Rectal smooth muscle tissue (tissue), 1 donor: ENCODE results near the gene HOTAIR.

ENCODE experiments used
- H3K27ac ChIP-seq: one replicate; pipeline ENCODE4 v1.7.0; 2013; ENCODE audit warnings: low read depth, low read length, inconsistent platforms
- H3K27me3 ChIP-seq: one replicate; pipeline ENCODE4 v1.7.0; 2013; ENCODE audit warnings: low read length; ENCODE audit not compliant: control insufficient read depth, insufficient read depth
- H3K36me3 ChIP-seq: one replicate; pipeline ENCODE4 v1.7.0; 2013; ENCODE audit warnings: low read length; ENCODE audit not compliant: control insufficient read depth, insufficient read depth
- H3K4me1 ChIP-seq: one replicate; pipeline ENCODE4 v1.7.0; 2013; ENCODE audit warnings: low read length; ENCODE audit not compliant: control insufficient read depth, insufficient read depth
- H3K4me3 ChIP-seq: one replicate; pipeline ENCODE4 v1.7.0; 2013; ENCODE audit warnings: low read length
- H3K9ac ChIP-seq: one replicate; pipeline ENCODE4 v1.7.0; 2013; ENCODE audit warnings: low read length

Gene HOTAIR

GRCh38 chr12:53993162-53994008 is 18.6 kb upstream of the HOTAIR start:
- no peaks in the 10 kb centered on the region for H3K36me3 ChIP-seq
- no peaks in the 10 kb centered on the region for H3K4me1 ChIP-seq
- no peak overlapping the region for H3K27ac ChIP-seq
- H3K4me3 ChIP-seq = no peak overlapping the region
- H3K9ac ChIP-seq = no peak overlapping the region
- H3K27me3 ChIP-seq = peaks cover 83% of the 10 kb centered on the region

GRCh38 chr12:53992377-53992889 is 17.7 kb upstream of the HOTAIR start:
- no peak overlapping the region for H3K4me3 ChIP-seq
- H3K4me1 ChIP-seq = no peaks in the 10 kb centered on the region

GRCh38 chr12:53991077-53991460 is 16.3 kb upstream of the HOTAIR start:
- H3K4me1 ChIP-seq = no peaks in the 10 kb centered on the region
- no peak overlapping the region for H3K9ac ChIP-seq
- H3K27ac ChIP-seq = no peak overlapping the region
- H3K36me3 ChIP-seq = no peaks in the 10 kb centered on the region
- H3K27me3 ChIP-seq = peaks cover 78% of the 10 kb centered on the region
- H3K4me3 ChIP-seq = no peak overlapping the region

More at GRCh38 chr12:53992377-53992889, 17.7 kb upstream of the HOTAIR start:
- peaks cover 82% of the 10 kb centered on the region for H3K27me3 ChIP-seq
- H3K27ac ChIP-seq = no peak overlapping the region
- H3K36me3 ChIP-seq = no peaks in the 10 kb centered on the region
- H3K9ac ChIP-seq = no peak overlapping the region

- peaks cover 80% of the 10 kb centered on the region for H3K27me3 ChIP-seq
- H3K4me3 ChIP-seq = no peak overlapping the region
- H3K36me3 ChIP-seq = no peaks in the 10 kb centered on the region
- no peak overlapping the region for H3K27ac ChIP-seq
- no peaks in the 10 kb centered on the region for H3K4me1 ChIP-seq
- no peak overlapping the region for H3K9ac ChIP-seq
These were observed 15.7 kb upstream of the HOTAIR start for GRCh38 chr12:53990311-53991076.

- Histone ChIP-seq H3K9ac (no peak overlapping the region), H3K27me3 (peaks cover 75% of the 10 kb centered on the region), H3K4me1 (peaks cover 3% of the 10 kb centered on the region), H3K36me3 (no peaks in the 10 kb centered on the region), H3K4me3 (no peak overlapping the region), H3K27ac (no peak overlapping the region)
These were observed 14.7 kb upstream of the HOTAIR start for GRCh38 chr12:53989227-53990113.

- peaks cover 75% of the 10 kb centered on the region for H3K27me3 ChIP-seq
- H3K9ac ChIP-seq = no peak overlapping the region
- peaks cover 3% of the 10 kb centered on the region for H3K4me1 ChIP-seq
These were observed 13.9 kb upstream of the HOTAIR start for GRCh38 chr12:53988541-53989226.

GRCh38 chr12:53987787-53988230 is 13.1 kb upstream of the HOTAIR start:
- peaks cover 3% of the 10 kb centered on the region for H3K4me1 ChIP-seq

More at GRCh38 chr12:53988541-53989226, 13.9 kb upstream of the HOTAIR start:
- H3K27ac ChIP-seq = no peak overlapping the region
- H3K36me3 ChIP-seq = no peaks in the 10 kb centered on the region
- H3K4me3 ChIP-seq = no peak overlapping the region

GRCh38 chr12:53986686-53987483 is 12.1 kb upstream of the HOTAIR start:
- Histone ChIP-seq H3K4me1 (peaks cover 3% of the 10 kb centered on the region), H3K27ac (no peak overlapping the region), H3K4me3 (no peak overlapping the region), H3K36me3 (no peaks in the 10 kb centered on the region), H3K27me3 (peaks cover 78% of the 10 kb centered on the region), H3K9ac (no peak overlapping the region)

More at GRCh38 chr12:53987787-53988230, 13.1 kb upstream of the HOTAIR start:
- Histone ChIP-seq H3K36me3 (no peaks in the 10 kb centered on the region), H3K4me3 (no peak overlapping the region), H3K27me3 (peaks cover 77% of the 10 kb centered on the region), H3K27ac (no peak overlapping the region), H3K9ac (no peak overlapping the region)

GRCh38 chr12:53985994-53986685 is 11.4 kb upstream of the HOTAIR start:
- Histone ChIP-seq H3K27me3 (peaks cover 76% of the 10 kb centered on the region), H3K9ac (no peak overlapping the region), H3K27ac (no peak overlapping the region), H3K4me1 (peaks cover 3% of the 10 kb centered on the region), H3K4me3 (peak overlapping the region; percentile 29), H3K36me3 (no peaks in the 10 kb centered on the region)

GRCh38 chr12:53985692-53985993 is 10.9 kb upstream of the HOTAIR start:
- no peaks in the 10 kb centered on the region for H3K36me3 ChIP-seq
- H3K27me3 ChIP-seq = peaks cover 76% of the 10 kb centered on the region
- H3K4me1 ChIP-seq = peaks cover 3% of the 10 kb centered on the region
- no peak overlapping the region for H3K9ac ChIP-seq
- no peak overlapping the region for H3K27ac ChIP-seq
- no peak overlapping the region for H3K4me3 ChIP-seq
